ENCODE measurements around the gene CASP2. TPM values are rescaled to one million over a fixed set of nuclear protein-coding genes. Genes with fewer than 3 reads are reported as not detected.

Gene CASP2
- total RNA-seq, 4 donors from 2014 or later: 18.4 to 25.2 (median 21.3) TPM

DNA sequence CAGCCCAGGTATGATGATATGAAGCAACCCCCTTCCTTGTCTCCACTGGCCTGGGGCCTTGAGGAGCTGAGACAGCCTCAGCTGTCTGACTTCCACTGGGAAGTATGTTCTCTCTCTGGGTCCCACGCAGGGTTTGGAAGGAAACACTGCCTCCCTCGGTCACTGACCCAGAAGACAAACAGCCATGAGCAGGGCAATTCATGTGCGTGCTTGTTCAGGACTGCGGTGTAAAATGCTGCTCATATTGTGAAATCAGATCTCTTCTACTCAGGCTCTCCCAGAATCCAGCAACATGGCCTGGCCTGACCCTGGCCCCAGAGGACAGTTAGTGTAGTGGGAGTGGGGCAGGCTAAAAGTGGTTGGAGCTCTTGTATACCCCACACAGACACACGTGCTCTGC lies 30.5 kb downstream of the CASP2 start:
- Histone ChIP-seq H3K27ac (peak overlapping the region in 1 of 4 donors; percentile 32), H3K36me3 (no peaks in the 10 kb centered on the region), H3K9me3 (no peaks in the 10 kb centered on the region), H3K27me3 (no peaks in the 10 kb centered on the region), H3K4me1 (peaks cover 0 to 21% (median 0%) of the 10 kb centered on the region in 4 donors), H3K4me3 (no peak overlapping the region)
- peak in 1 of 2 donors; percentile 21 for DNase-seq (ENCODE audit: low spot score in 2 of 2)
- no peak for TF ChIP-seq POLR2A (IDR thresholded peaks at IDR 0.05)
- TF ChIP-seq, protein P1, sequence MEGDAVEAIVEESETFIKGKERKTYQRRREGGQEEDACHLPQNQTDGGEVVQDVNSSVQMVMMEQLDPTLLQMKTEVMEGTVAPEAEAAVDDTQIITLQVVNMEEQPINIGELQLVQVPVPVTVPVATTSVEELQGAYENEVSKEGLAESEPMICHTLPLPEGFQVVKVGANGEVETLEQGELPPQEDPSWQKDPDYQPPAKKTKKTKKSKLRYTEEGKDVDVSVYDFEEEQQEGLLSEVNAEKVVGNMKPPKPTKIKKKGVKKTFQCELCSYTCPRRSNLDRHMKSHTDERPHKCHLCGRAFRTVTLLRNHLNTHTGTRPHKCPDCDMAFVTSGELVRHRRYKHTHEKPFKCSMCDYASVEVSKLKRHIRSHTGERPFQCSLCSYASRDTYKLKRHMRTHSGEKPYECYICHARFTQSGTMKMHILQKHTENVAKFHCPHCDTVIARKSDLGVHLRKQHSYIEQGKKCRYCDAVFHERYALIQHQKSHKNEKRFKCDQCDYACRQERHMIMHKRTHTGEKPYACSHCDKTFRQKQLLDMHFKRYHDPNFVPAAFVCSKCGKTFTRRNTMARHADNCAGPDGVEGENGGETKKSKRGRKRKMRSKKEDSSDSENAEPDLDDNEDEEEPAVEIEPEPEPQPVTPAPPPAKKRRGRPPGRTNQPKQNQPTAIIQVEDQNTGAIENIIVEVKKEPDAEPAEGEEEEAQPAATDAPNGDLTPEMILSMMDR (IDR thresholded peaks at IDR 0.05): no peak
- TF ChIP-seq EP300 (IDR thresholded peaks at IDR 0.05): peak in 1 of 2 donors; percentile 46
- 16 to 28% methylated on average over 5 of the region's 5 CpGs for WGBS, 2 donors

GRCh38 chr7:143320620-143321019 lies 32.5 kb downstream of the CASP2 start:
- no peak for DNase-seq (ENCODE audit: low spot score in 2 of 2)
- no peak overlapping the region for H3K4me3 ChIP-seq
- TF ChIP-seq, protein P1 (IDR thresholded peaks at IDR 0.05): no peak
- TF ChIP-seq POLR2A (IDR thresholded peaks at IDR 0.05): no peak
- TF ChIP-seq EP300 (IDR thresholded peaks at IDR 0.05): no peak
- 68 to 69% methylated on average over 9 of the region's 9 CpGs for WGBS, 2 donors
- no peaks in the 10 kb centered on the region for H3K36me3 ChIP-seq
- no peaks in the 10 kb centered on the region for H3K27me3 ChIP-seq
- H3K4me1 ChIP-seq: peaks cover 0 to 24% (median 0%) of the 10 kb centered on the region in 4 donors
- no peak overlapping the region for H3K27ac ChIP-seq
- H3K9me3 ChIP-seq: no peaks in the 10 kb centered on the region

DNA sequence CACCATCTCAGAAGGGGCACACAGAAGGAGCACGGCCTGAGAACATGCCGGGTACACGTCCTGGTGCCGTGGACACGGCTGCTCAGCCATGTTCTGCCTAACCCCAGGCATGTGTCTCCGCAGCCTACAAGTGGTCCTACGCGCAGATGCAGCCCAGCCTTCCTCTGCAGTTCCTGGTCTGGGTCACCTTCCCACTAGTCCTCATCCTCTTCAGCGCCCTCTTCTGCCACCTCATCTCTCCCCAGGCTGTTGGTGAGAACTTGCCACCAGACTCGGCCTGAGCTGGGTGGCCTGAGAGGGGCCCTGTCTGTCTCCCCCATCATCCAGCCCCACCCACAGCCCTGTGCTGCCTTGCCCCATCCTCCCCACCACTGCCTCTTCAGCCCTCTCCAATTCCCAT lies 33.1 kb downstream of the CASP2 start:
- Histone ChIP-seq H3K4me1 (peaks cover 0 to 24% (median 0%) of the 10 kb centered on the region in 4 donors), H3K9me3 (no peaks in the 10 kb centered on the region), H3K27ac (no peak overlapping the region), H3K4me3 (no peak overlapping the region), H3K36me3 (no peaks in the 10 kb centered on the region), H3K27me3 (no peaks in the 10 kb centered on the region)
- DNase-seq (ENCODE audit: low spot score in 2 of 2): no peak
- 93% methylated on average over 10 of the region's 10 CpGs for WGBS, 2 donors
- TF ChIP-seq EP300 (IDR thresholded peaks at IDR 0.05): no peak
- TF ChIP-seq, protein P1 (IDR thresholded peaks at IDR 0.05): no peak
- no peak for TF ChIP-seq POLR2A (IDR thresholded peaks at IDR 0.05)

- DNase-seq (ENCODE audit: low spot score in 2 of 2): no peak
- H3K4me3 ChIP-seq: no peak overlapping the region
- 72 to 76% methylated on average over 4 of the region's 4 CpGs for WGBS, 2 donors
- TF ChIP-seq, protein P1 (IDR thresholded peaks at IDR 0.05): peak in 1 of 5 experiments; percentile 17
- no peak for TF ChIP-seq POLR2A (IDR thresholded peaks at IDR 0.05)
- no peaks in the 10 kb centered on the region for H3K36me3 ChIP-seq
- no peak overlapping the region for H3K27ac ChIP-seq
- H3K9me3 ChIP-seq: no peaks in the 10 kb centered on the region
- H3K27me3 ChIP-seq: no peaks in the 10 kb centered on the region
- H3K4me1 ChIP-seq: peaks cover 0 to 24% (median 0%) of the 10 kb centered on the region in 4 donors
Observed at GRCh38 chr7:143321734-143322133, 33.6 kb downstream of the CASP2 start.

GRCh38 chr7:143322760-143323633 lies 34.8 kb downstream of the CASP2 start:
- 56 to 62% methylated on average over 22 to 23 of the region's 23 CpGs for WGBS, 2 donors
- H3K4me3 ChIP-seq: no peak overlapping the region
- peak overlapping the region in 1 of 4 donors; percentile 35 for H3K27ac ChIP-seq
- no peak for TF ChIP-seq POLR2A (IDR thresholded peaks at IDR 0.05)
- TF ChIP-seq EP300 (IDR thresholded peaks at IDR 0.05): no peak
- TF ChIP-seq, protein P1 (IDR thresholded peaks at IDR 0.05): no peak
- H3K9me3 ChIP-seq: no peaks in the 10 kb centered on the region
- peaks cover 0 to 24% (median 0%) of the 10 kb centered on the region in 4 donors for H3K4me1 ChIP-seq
- H3K27me3 ChIP-seq: no peaks in the 10 kb centered on the region
- no peaks in the 10 kb centered on the region for H3K36me3 ChIP-seq
- DNase-seq (ENCODE audit: low spot score in 2 of 2): peak in 1 of 2 donors; percentile 21

Measured in tibial nerve (tissue), 4 donors.